K562 (cell line): ENCODE results near the gene GNPAT. TPM values are rescaled to one million over a fixed set of nuclear protein-coding genes. Genes with fewer than 3 reads are reported as not detected.
A peak's percentile ranks its signal among the peaks of the same experiment; 100 is the strongest.

Source experiments
- C11orf30 ChIP-seq: fragments of 450-650 bp; IDR thresholded peaks from 2 replicates; pipeline ENCODE4 v1.6.1; 2016; ENCODE audit warnings: low read depth, mild to moderate bottlenecking
- CBFA2T2 ChIP-seq: fragments of 450-650 bp; conservative IDR thresholded peaks from 2 replicates; pipeline ENCODE4 v1.6.1; 2017; ENCODE audit warnings: mild to moderate bottlenecking
- CREM ChIP-seq: IDR thresholded peaks from 2 replicates; pipeline ENCODE4 v1.6.1; 2014; ENCODE audit warnings: antibody characterized with exemption, low read depth
- HOXB6 ChIP-seq: fragments of 250-450 bp; sonication (Bioruptor Pico); IDR thresholded peaks from 2 replicates; pipeline ENCODE4 v1.5.1; 2022; ENCODE audit warnings: mild to moderate bottlenecking, borderline replicate concordance
- KAT7 ChIP-seq: sonication (generic); formaldehyde crosslinking; IDR thresholded peaks from 2 replicates; pipeline ENCODE4 v1.8.0; 2022; ENCODE audit warnings: missing genetic modification reagents, mild to moderate bottlenecking, borderline replicate concordance
- KDM4B ChIP-seq, 2 experiments: fragments of 450-650 bp in 1 of 2; sonication (generic) in 1 of 2; IDR thresholded peaks; 2 replicates each; pipeline ENCODE4 v1.6.1; 2016 to 2017; ENCODE audit warnings: borderline replicate concordance in 2 of 2, antibody characterized with exemption in 1 of 2, low read depth in 1 of 2, mild to moderate bottlenecking in 1 of 2
- MTA2 ChIP-seq: fragments of 450-650 bp; IDR thresholded peaks from 2 replicates; pipeline ENCODE4 v1.6.1; 2016; ENCODE audit warnings: low read depth
- NONO ChIP-seq, 2 experiments: fragments of 200-400 bp in 1 of 2; fragments of 450-650 bp in 1 of 2; formaldehyde crosslinking in 1 of 2; IDR thresholded peaks; 2 replicates each; pipeline ENCODE4 v1.6.1; 2017; ENCODE audit warnings: low read depth in 2 of 2, mild to moderate bottlenecking in 2 of 2, moderate library complexity in 2 of 2, low read length in 1 of 2
- NUFIP1 ChIP-seq: fragments of 450-650 bp; IDR thresholded peaks from 2 replicates; pipeline ENCODE4 v1.6.1; 2018; ENCODE audit not compliant: partially characterized antibody
- REST ChIP-seq, 2 experiments: fragments of 450-650 bp; formaldehyde crosslinking in 1 of 2; IDR thresholded peaks; 2 replicates each; pipeline versions ENCODE4 v1.4.0 to v1.6.1; 2014 to 2020; ENCODE audit warnings: mild to moderate bottlenecking in 2 of 2, borderline replicate concordance in 1 of 2, low read depth in 1 of 2
- SNAPC5 ChIP-seq: fragments of 250-450 bp; sonication (Bioruptor Pico); IDR thresholded peaks from 2 replicates; pipeline ENCODE4 v1.8.0; 2021; ENCODE audit warnings: moderate library complexity, mild to moderate bottlenecking, inconsistent platforms
- SNRNP70 ChIP-seq: fragments of 200-400 bp; formaldehyde crosslinking; optimal IDR thresholded peaks from 2 replicates; pipeline ENCODE3; 2017; ENCODE audit warnings: low read depth, low read length
- ZNF184 ChIP-seq: sonication (generic); formaldehyde crosslinking; IDR thresholded peaks from 2 replicates; pipeline ENCODE4 v1.5.0; 2020; ENCODE audit warnings: missing genetic modification reagents
- ZNF695 ChIP-seq: fragments of 450-650 bp; formaldehyde crosslinking; IDR thresholded peaks from 2 replicates; pipeline ENCODE4 v1.4.0; 2020; ENCODE audit warnings: mild to moderate bottlenecking, moderate library complexity
- polyA plus RNA-seq, 8 experiments: library from polyadenylated mRNA; depleted of rRNA in 4 of 8; stranded (reverse) in 5 of 8; unstranded in 3 of 8; fragments of >200 nt; fragmentation: Nextera tagmentation in 2 of 8; fragmentation: Illumina TruSeq in 1 of 8; extraction: Ambion mirVana in 2 of 8; extraction: Trizol in 1 of 8; gene quantifications; 2 replicates each; pipeline versions ENCODE4 v1.2.1 to v1.2.3, GENCODE V29; 2011 to 2014; ENCODE audit warnings: inconsistent platforms in 1 of 8, missing spikeins in 1 of 8
- total RNA-seq, 7 experiments: library from RNA; depleted of rRNA in 6 of 7; stranded (reverse); fragments of >200 nt in 6 of 7; fragmentation: Illumina TruSeq in 2 of 7; extraction: Trizol in 2 of 7; gene quantifications; 2 replicates each; pipeline versions ENCODE4 v1.2.1 to v1.2.3, GENCODE V29; 2011 to 2021; ENCODE audit warnings: low replicate concordance in 1 of 7
- TF ChIP-seq, protein P1 (sequence below): fragments of 450-650 bp; IDR thresholded peaks from 2 replicates; pipeline ENCODE4 v1.6.1; 2018; ENCODE audit not compliant: partially characterized antibody

Gene GNPAT
- total and polyA plus RNA-seq, 9 of the 15 experiments (the other 6 are each of a cell fraction or from before 2014, with no cell fraction given), result 32.1 to 68.8 (median 50.7) TPM

- TF ChIP-seq KDM4B (IDR thresholded peaks at IDR 0.05; ENCODE audit: borderline replicate concordance in 2 of 2, low read depth in 1 of 2) (peak in 1 of 2 experiments; percentile 84; a peak in 1 of 4 replicates), SNAPC5 (no peak), CBFA2T2 (no peak), C11orf30 (peak; percentile 86), ZNF184 (CRISPR knock-in tag) (no peak), REST (IDR thresholded peaks at IDR 0.05; ENCODE audit: borderline replicate concordance) (peak; percentile 27), REST (CRISPR knock-in tag; IDR thresholded peaks at IDR 0.05; ENCODE audit: low read depth) (peak; percentile 68; the same call in 1 of the 2 replicates), HOXB6 (no peak), MTA2 (no peak), SNRNP70 (no peak), KAT7 (no peak), CREM (peak; percentile 66; the same call in 1 of the 2 replicates), ZNF695 (CRISPR knock-in tag) (no peak), NUFIP1 (peak; percentile 49), NONO (IDR thresholded peaks at IDR 0.05; ENCODE audit: low read depth in 2 of 2, low read length in 1 of 2) (peak in 1 of 2 experiments; percentile 8; a peak in 1 of 4 replicates)
- TF ChIP-seq, protein P1, sequence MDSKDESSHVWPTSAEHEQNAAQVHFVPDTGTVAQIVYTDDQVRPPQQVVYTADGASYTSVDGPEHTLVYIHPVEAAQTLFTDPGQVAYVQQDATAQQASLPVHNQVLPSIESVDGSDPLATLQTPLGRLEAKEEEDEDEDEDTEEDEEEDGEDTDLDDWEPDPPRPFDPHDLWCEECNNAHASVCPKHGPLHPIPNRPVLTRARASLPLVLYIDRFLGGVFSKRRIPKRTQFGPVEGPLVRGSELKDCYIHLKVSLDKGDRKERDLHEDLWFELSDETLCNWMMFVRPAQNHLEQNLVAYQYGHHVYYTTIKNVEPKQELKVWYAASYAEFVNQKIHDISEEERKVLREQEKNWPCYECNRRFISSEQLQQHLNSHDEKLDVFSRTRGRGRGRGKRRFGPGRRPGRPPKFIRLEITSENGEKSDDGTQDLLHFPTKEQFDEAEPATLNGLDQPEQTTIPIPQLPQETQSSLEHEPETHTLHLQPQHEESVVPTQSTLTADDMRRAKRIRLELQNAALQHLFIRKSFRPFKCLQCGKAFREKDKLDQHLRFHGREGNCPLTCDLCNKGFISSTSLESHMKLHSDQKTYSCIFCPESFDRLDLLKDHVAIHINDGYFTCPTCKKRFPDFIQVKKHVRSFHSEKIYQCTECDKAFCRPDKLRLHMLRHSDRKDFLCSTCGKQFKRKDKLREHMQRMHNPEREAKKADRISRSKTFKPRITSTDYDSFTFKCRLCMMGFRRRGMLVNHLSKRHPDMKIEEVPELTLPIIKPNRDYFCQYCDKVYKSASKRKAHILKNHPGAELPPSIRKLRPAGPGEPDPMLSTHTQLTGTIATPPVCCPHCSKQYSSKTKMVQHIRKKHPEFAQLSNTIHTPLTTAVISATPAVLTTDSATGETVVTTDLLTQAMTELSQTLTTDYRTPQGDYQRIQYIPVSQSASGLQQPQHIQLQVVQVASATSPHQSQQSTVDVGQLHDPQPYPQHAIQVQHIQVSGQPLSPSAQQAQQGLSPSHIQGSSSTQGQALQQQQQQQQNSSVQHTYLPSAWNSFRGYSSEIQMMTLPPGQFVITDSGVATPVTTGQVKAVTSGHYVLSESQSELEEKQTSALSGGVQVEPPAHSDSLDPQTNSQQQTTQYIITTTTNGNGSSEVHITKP, result peak; percentile 78
Observed at GRCh38 chr1:231240883-231241735, at the start of gene GNPAT (continued).
